ENCODE measurements around the gene TMC3. TPM values are rescaled to one million over a fixed set of nuclear protein-coding genes. Genes with fewer than 3 reads are reported as not detected.

Gene TMC3
- total and polyA plus RNA-seq, 2 experiments from 2014 or later, result not detected

- no peaks in the 10 kb centered on the region for H3K4me1 ChIP-seq (ENCODE audit: insufficient read depth)
- no peak overlapping the region for H3K9ac ChIP-seq
- no peaks in the 10 kb centered on the region for H3K9me2 ChIP-seq (ENCODE audit: insufficient read depth)
- no peaks in the 10 kb centered on the region for H3K36me3 ChIP-seq (ENCODE audit: low read depth)
- TF ChIP-seq EZH2phosphoT487 (IDR thresholded peaks at IDR 0.05; ENCODE audit: insufficient read depth, low read depth) (no peak), EZH2 (IDR thresholded peaks at IDR 0.05; ENCODE audit: insufficient read depth, poor library complexity, severe bottlenecking) (no peak)
- H2AFZ ChIP-seq, result no peak overlapping the region
- H4K20me1 ChIP-seq (ENCODE audit: insufficient read depth), result no peaks in the 10 kb centered on the region
- no peaks in the 10 kb centered on the region for H3K79me2 ChIP-seq (ENCODE audit: insufficient read depth)
- no peak overlapping the region for H3K27ac ChIP-seq
- 61 to 68% methylated on average over 2 of the region's 2 CpGs for WGBS, 2 experiments (ENCODE audit: low coverage in 1 of 2, low lambda C conversion rate in 2 of 2, missing lambda C conversion rate in 2 of 2)
- in situ Hi-C loops (cut with MboI), result no loop called here
- no peak overlapping the region for H3K4me3 ChIP-seq
- H3K4me2 ChIP-seq (ENCODE audit: unreplicated experiment), result no peak overlapping the region
- H3K27me3 ChIP-seq (replicated peaks; ENCODE audit: insufficient read depth), result no peaks in the 10 kb centered on the region
- no peaks in the 10 kb centered on the region for H3F3A ChIP-seq (ENCODE audit: insufficient read depth)
- no peak for DNase-seq
- no peaks in the 10 kb centered on the region for H3K9me3 ChIP-seq (ENCODE audit: low read depth)
Measured at GRCh38 chr15:81346611-81347010, 27.4 kb downstream of the TMC3 start.

GRCh38 chr15:81343371-81343770 is 30.6 kb downstream of the TMC3 start:
- no peak for DNase-seq
- H3K9ac ChIP-seq, result no peak overlapping the region
- H3K36me3 ChIP-seq (ENCODE audit: low read depth), result no peaks in the 10 kb centered on the region
- TF ChIP-seq EZH2phosphoT487 (IDR thresholded peaks at IDR 0.05; ENCODE audit: insufficient read depth, low read depth) (no peak), EZH2 (IDR thresholded peaks at IDR 0.05; ENCODE audit: insufficient read depth, poor library complexity, severe bottlenecking) (no peak)
- H3K4me2 ChIP-seq (ENCODE audit: unreplicated experiment), result no peak overlapping the region
- H3K27me3 ChIP-seq (replicated peaks; ENCODE audit: insufficient read depth), result no peaks in the 10 kb centered on the region
- no peaks in the 10 kb centered on the region for H4K20me1 ChIP-seq (ENCODE audit: insufficient read depth)
- H3K79me2 ChIP-seq (ENCODE audit: insufficient read depth), result no peaks in the 10 kb centered on the region
- no peak overlapping the region for H3K4me3 ChIP-seq
- no peak overlapping the region for H3K27ac ChIP-seq
- H3K9me3 ChIP-seq (ENCODE audit: low read depth), result no peaks in the 10 kb centered on the region
- H2AFZ ChIP-seq, result no peak overlapping the region
- peaks cover 9% of the 10 kb centered on the region; the same call in 1 of the 2 replicates for H3F3A ChIP-seq (ENCODE audit: insufficient read depth)
- in situ Hi-C loops (cut with MboI), result no loop called here
- H3K4me1 ChIP-seq (ENCODE audit: insufficient read depth), result peaks cover 13% of the 10 kb centered on the region
- 71 to 79% methylated on average over 4 of the region's 4 CpGs for WGBS, 2 experiments (ENCODE audit: low coverage in 1 of 2, low lambda C conversion rate in 2 of 2, missing lambda C conversion rate in 2 of 2)
- no peaks in the 10 kb centered on the region for H3K9me2 ChIP-seq (ENCODE audit: insufficient read depth)

GRCh38 chr15:81341351-81341750 is 32.7 kb downstream of the TMC3 start:
- DNase-seq, result no peak
- Histone ChIP-seq H3K9me3 (ENCODE audit: low read depth) (no peaks in the 10 kb centered on the region), H3K4me2 (ENCODE audit: unreplicated experiment) (no peak overlapping the region), H3F3A (ENCODE audit: insufficient read depth) (peaks cover 27% of the 10 kb centered on the region), H3K9ac (no peak overlapping the region), H3K4me3 (no peak overlapping the region), H2AFZ (no peak overlapping the region), H3K79me2 (ENCODE audit: insufficient read depth) (no peaks in the 10 kb centered on the region), H3K4me1 (ENCODE audit: insufficient read depth) (peaks cover 21% of the 10 kb centered on the region), H4K20me1 (ENCODE audit: insufficient read depth) (no peaks in the 10 kb centered on the region), H3K9me2 (ENCODE audit: insufficient read depth) (no peaks in the 10 kb centered on the region), H3K27ac (no peak overlapping the region), H3K36me3 (ENCODE audit: low read depth) (no peaks in the 10 kb centered on the region), H3K27me3 (replicated peaks; ENCODE audit: insufficient read depth) (no peaks in the 10 kb centered on the region)
- WGBS, 2 experiments (ENCODE audit: low coverage in 1 of 2, low lambda C conversion rate in 2 of 2, missing lambda C conversion rate in 2 of 2), result 87 to 89% methylated on average over 4 of the region's 4 CpGs
- no peak for TF ChIP-seq EZH2phosphoT487 (IDR thresholded peaks at IDR 0.05; ENCODE audit: insufficient read depth, low read depth)
- no peak for TF ChIP-seq EZH2 (IDR thresholded peaks at IDR 0.05; ENCODE audit: insufficient read depth, poor library complexity, severe bottlenecking)
- in situ Hi-C loops (cut with MboI), result no loop called here

- Histone ChIP-seq H2AFZ (no peak overlapping the region), H3K79me2 (ENCODE audit: insufficient read depth) (no peaks in the 10 kb centered on the region), H3K9me3 (ENCODE audit: low read depth) (no peaks in the 10 kb centered on the region), H3K36me3 (ENCODE audit: low read depth) (no peaks in the 10 kb centered on the region), H3K27ac (no peak overlapping the region), H3K27me3 (replicated peaks; ENCODE audit: insufficient read depth) (no peaks in the 10 kb centered on the region), H3K4me1 (ENCODE audit: insufficient read depth) (peaks cover 21% of the 10 kb centered on the region), H3K9me2 (ENCODE audit: insufficient read depth) (no peaks in the 10 kb centered on the region), H3K4me2 (ENCODE audit: unreplicated experiment) (no peak overlapping the region), H3K9ac (no peak overlapping the region), H4K20me1 (ENCODE audit: insufficient read depth) (no peaks in the 10 kb centered on the region), H3K4me3 (no peak overlapping the region), H3F3A (ENCODE audit: insufficient read depth) (peaks cover 27% of the 10 kb centered on the region)
- TF ChIP-seq EZH2phosphoT487 (IDR thresholded peaks at IDR 0.05; ENCODE audit: insufficient read depth, low read depth) (no peak), EZH2 (IDR thresholded peaks at IDR 0.05; ENCODE audit: insufficient read depth, poor library complexity, severe bottlenecking) (no peak)
- 74 to 75% methylated on average over 4 of the region's 4 CpGs for WGBS, 2 experiments (ENCODE audit: low coverage in 1 of 2, low lambda C conversion rate in 2 of 2, missing lambda C conversion rate in 2 of 2)
- DNase-seq, result no peak
- in situ Hi-C loops (cut with MboI), result no loop called here
Measured at GRCh38 chr15:81339851-81340250, 34.2 kb downstream of the TMC3 start.

- WGBS, 2 experiments (ENCODE audit: low coverage in 1 of 2, low lambda C conversion rate in 2 of 2, missing lambda C conversion rate in 2 of 2), result 69 to 72% methylated on average over 5 of the region's 5 CpGs
- Histone ChIP-seq H3K4me3 (no peak overlapping the region), H3K27ac (no peak overlapping the region), H3K4me2 (ENCODE audit: unreplicated experiment) (peak overlapping the region; percentile 55), H3K9ac (no peak overlapping the region), H3F3A (ENCODE audit: insufficient read depth) (peaks cover 27% of the 10 kb centered on the region), H3K27me3 (replicated peaks; ENCODE audit: insufficient read depth) (no peaks in the 10 kb centered on the region), H3K9me2 (ENCODE audit: insufficient read depth) (no peaks in the 10 kb centered on the region), H3K9me3 (ENCODE audit: low read depth) (no peaks in the 10 kb centered on the region), H2AFZ (no peak overlapping the region), H3K36me3 (ENCODE audit: low read depth) (no peaks in the 10 kb centered on the region), H3K79me2 (ENCODE audit: insufficient read depth) (no peaks in the 10 kb centered on the region), H4K20me1 (ENCODE audit: insufficient read depth) (no peaks in the 10 kb centered on the region), H3K4me1 (ENCODE audit: insufficient read depth) (peaks cover 21% of the 10 kb centered on the region)
- TF ChIP-seq EZH2phosphoT487 (IDR thresholded peaks at IDR 0.05; ENCODE audit: insufficient read depth, low read depth), result no peak
- no peak for TF ChIP-seq EZH2 (IDR thresholded peaks at IDR 0.05; ENCODE audit: insufficient read depth, poor library complexity, severe bottlenecking)
- in situ Hi-C loops (cut with MboI), result no loop called here
- DNase-seq, result no peak
Measured at GRCh38 chr15:81339321-81339720, 34.7 kb downstream of the TMC3 start.
